Stimulated activated CD8-positive, alpha-beta memory T cell treated with anti-CD3 and anti-CD28 coated beads, Interleukin-15, amount 100 ng/mL, for 48 hours (primary cell): ENCODE measurements around the gene STAT1.

Experiments
- DNase-seq, 2 donors: peaks; one replicate each; pipeline ENCODE4 v3.0.0-alpha.2; 2020; ENCODE audit warnings: low read depth in 2 of 2

STAT1 gene

DNA sequence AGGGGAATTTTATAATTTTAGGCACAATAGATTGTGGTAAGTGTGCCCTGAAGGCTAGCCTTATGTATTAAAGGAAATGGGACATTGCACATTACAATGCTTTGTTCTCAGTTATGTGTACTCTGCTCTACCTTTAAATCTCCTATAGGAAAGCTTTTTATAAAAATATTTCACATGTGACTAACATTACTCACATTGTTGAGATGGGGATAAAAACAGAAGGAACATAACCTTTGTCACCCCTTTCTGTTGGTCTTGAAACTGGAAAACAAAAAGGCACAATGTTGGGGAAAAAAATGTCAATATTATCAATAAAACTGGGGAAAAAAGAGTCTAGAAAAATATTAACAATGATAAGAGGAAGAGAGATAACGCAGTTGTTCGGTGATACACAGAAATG, 17.3 kb upstream of the STAT1 start:
- no peak for DNase-seq

GRCh38 chr2:191030521-191031154, 16.7 kb upstream of the STAT1 start:
- no peak for DNase-seq

- no peak for DNase-seq
Measured at GRCh38 chr2:191029280-191029950, 15.4 kb upstream of the STAT1 start.

DNA sequence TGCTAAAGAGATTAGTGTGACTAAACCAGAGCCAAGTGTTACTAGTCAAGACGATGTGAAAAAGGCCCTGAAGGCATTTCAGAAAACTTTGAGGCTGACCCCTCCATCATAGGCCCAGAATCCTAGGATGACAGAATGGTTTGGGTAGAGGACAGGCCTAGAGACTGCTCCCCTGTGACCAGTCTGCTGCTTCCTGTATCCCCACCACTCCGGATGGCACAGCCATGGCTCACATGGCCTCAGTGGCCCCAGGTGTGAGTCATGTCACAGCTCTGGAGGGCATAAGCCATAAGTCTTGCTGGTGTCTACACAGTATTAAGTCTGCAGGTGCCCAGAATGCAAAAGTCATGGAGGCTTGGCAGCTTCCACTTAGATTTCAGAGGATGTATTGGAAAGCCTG, 12.4 kb upstream of the STAT1 start:
- no peak for DNase-seq

- no peak for DNase-seq
Measured at GRCh38 chr2:191025135-191025534, 11.2 kb upstream of the STAT1 start.

DNA sequence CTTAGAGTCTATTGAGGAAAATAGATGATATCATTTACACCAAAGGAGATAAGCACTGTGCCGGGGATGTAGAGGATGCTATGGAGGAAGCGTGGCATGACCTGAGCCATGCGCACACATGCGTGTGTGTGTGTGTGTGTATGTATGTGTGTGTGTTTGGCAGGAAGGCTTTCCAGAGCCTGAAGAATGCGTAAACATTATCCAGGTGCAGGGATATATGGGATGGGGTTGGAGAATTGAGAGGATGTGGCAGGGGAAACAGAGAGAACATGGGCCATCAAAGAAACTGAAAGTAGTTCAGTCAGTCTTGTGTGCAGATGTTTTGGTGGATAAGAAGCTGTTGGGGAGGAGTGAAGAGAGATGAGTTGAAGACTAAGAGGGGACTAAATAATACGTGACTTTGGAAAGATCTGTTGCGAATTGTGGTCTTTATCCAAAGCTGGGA, 9.3 kb upstream of the STAT1 start:
- no peak for DNase-seq

DNA sequence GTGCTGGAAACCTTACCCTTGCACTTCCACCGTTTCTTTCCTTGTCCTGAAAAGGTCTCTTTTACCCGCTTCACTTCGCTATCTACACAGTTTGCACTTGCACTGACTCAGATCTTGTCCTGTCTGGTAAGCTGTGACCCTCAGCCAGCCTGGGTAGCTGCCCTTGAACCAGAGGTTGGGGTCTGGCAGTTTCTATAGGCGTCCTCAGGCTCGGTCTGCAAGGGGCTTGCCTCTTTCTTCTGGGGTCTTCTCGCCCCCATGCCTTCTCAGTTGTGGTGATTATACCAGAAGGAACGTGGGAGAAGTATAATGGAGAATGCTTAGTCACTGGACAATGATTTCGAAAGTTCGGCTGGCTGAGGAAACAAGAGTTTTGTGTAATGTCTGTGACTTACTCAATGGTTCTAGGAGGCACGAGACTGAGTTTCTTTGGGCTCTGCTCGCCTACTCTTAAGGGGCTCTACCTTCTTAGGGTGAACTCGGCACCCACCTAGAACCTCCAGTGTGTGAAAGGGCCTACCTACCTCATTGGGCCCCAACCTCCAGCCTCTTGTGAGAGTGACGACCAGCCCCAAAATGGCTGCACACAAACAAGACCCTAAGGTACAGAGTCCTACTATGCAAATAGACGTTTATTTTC, 6.9 kb upstream of the STAT1 start:
- peak in 1 of 2 donors; percentile 49 for DNase-seq

GRCh38 chr2:191020221-191020741, 6.3 kb upstream of the STAT1 start:
- DNase-seq = peak; percentile 89 to 95

DNA sequence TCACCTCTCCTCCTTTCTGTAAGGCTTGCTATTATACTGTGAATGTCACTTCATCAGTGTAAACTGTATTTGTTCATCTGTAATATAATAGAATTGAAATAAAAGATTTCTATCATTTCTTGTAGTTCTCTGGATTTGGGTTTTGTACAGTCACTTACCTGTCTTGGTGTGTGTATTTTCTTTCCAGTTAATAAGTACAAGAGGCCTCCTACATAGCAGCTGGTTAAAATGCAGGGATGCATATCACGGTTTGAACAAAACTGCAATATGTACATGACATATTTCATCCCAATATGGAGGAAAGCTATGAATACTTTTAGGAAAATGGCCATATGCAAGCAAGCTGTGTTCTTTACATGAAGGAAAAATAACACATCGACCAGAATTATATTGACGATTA, 5.4 kb upstream of the STAT1 start:
- DNase-seq = no peak

- no peak for DNase-seq
Measured at GRCh38 chr2:191018643-191019119, 4.7 kb upstream of the STAT1 start.

- DNase-seq = no peak
Measured at GRCh38 chr2:191018048-191018447, 4.1 kb upstream of the STAT1 start.

DNA sequence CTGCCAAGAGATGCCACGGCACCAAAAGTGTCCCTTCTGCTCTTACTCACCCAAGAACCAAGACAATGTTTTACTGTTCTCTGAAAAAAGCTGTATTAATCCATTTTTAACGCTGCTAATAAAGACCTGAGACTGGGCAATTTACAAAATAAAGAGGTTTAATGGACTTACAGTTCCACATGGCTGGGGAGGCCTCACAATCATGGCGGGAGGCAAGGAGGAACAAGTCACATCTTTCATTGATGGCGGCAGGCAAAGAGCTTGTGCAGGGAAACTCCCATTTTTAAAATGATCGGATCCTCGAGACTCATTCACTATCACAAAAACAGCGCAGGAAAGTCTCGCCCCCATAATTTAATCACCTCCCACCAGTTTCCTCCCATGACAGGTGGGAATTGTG, 1.9 kb upstream of the STAT1 start:
- no peak for DNase-seq

GRCh38 chr2:191015239-191015638, 1.3 kb upstream of the STAT1 start:
- DNase-seq = no peak

DNA sequence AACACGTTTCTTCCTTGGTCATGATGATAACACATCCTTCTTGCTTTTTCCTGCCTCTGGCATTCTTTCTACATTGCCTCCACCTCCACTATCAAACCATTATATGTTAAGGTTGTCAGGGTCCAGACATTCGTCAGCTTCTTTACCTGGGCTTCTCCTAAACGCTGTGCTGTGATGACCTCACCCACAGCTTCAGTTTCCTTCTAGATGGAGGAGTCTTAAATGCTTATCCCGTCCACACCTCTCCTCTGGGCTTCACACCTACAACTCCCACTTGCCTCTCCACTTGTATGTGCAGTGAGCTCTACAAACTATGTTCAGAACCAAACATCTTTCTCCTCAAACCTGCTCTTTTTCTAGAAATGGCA, 666 bp upstream of the STAT1 start:
- no peak for DNase-seq

- no peak for DNase-seq
Measured at GRCh38 chr2:191013682-191013931, 364 bp downstream of the STAT1 start.

- no peak for DNase-seq
Measured at GRCh38 chr2:191012845-191013681, 908 bp downstream of the STAT1 start.

GRCh38 chr2:191012346-191012745, 1.6 kb downstream of the STAT1 start:
- DNase-seq = no peak

DNA sequence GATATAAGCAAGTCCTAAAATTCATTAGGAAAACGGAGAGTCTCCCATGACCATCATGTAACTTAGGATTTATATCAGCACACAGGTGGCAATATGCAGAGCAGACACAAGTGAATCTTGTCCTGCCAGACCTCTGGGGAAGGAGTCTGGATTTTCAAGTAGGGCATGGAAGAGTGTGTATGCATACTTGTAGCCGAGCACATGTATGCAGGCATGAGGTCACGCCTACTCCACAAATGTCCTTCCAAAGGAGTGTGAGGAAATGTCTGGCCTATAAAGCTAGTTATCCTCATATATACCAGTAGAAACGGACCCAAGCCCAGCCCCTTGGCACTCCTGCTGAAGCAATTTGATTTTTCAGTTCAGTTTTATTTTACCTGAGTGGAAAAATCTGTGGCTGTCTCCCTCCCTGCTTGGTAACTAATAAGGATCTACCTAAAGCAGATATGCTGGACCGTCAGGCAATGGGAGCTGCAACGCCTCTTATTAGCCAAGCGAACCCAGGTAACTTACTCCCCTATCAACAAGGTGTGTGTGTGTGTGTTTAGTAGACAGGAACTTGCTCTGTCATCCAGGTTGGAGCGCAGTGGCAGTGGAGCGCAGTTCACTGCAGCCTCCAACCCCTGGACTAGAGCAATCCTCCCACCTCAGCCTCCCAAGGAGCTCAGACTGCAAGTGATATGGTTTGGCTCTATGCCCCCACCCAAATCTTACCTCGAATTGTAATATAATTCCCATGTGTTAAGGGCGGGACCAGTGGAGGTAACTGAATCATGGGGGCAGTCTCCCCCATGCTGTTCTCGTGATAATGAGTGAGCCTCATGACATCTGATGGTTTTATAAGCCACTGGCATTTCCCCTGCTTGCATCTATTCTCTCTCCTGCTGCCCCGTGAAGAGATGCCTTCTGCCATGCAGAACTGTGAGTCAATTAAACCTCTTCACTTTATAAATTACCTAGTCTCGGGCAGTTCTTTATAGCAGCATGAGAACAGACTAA, 2.8 kb downstream of the STAT1 start:
- no peak for DNase-seq

DNA sequence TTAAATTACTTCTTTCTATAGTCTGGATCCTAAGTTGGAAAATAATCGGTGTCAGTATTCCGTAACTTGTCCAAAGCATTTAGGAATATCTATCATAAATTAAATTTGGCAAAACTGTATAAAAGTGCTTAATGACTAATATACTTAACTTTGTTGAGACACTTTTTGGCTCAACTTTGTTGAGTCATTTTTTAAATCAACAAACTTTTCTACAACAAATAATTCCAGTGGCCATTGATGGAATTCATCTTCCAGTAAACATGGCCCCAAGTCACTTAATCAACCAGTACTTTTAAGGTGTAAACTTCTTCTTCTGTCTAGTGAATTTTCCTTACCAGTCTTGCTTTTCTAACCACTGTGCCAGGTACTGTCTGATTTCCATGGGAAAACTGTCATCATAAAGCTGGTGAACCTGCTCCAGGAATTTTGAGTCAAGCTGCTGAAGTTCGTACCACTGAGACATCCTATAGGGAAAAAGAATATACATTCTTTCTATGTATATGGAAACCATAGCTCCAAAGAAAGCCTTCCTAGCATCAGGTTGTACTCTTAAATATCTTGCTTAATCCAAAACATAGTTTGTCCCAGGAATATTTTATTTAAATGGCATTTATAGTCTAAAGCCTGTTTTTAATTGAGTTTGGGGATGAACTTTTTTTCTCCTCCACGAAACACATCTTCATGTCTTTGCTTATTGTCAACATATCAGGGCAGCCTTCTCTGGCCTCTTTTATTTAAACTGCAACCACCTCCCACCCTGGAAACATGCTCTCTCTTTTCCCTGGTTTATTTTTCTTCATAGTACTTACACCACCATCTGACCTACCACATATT, 4.2 kb downstream of the STAT1 start:
- no peak for DNase-seq

- DNase-seq = no peak
Measured at GRCh38 chr2:191008286-191008685, 5.7 kb downstream of the STAT1 start.
